NCI-H69 (cell line): Measurements from ENCODE around the gene CXorf49.
A peak's percentile ranks its signal among the peaks of the same experiment; 100 is the strongest.

Experiments used
- DNase-seq: peaks from one replicate; lab custom pipeline; 2025; lab: John Stamatoyannopoulos, UW

The CXorf49 gene

DNA sequence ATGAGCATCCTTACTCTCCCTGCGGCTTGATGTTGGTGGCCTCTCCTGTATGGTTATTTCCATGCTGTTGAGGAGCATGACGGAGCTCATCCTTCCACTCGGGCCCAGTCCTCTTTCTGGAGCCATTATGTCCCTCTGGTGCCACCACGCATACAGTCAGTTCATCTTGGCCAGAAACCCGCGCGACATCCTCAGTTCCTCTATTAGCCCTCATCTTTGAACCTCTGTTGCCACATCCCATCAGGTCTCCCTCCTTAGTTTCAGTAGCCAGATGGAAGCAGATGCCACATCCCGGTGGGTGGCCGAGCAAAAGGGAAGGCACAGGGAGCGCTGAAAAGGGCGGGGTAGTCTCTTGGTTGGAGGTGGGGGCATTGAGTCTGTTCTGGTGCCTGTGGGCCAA lies 46.1 kb downstream of the CXorf49 start:
- no peak for DNase-seq

DNA sequence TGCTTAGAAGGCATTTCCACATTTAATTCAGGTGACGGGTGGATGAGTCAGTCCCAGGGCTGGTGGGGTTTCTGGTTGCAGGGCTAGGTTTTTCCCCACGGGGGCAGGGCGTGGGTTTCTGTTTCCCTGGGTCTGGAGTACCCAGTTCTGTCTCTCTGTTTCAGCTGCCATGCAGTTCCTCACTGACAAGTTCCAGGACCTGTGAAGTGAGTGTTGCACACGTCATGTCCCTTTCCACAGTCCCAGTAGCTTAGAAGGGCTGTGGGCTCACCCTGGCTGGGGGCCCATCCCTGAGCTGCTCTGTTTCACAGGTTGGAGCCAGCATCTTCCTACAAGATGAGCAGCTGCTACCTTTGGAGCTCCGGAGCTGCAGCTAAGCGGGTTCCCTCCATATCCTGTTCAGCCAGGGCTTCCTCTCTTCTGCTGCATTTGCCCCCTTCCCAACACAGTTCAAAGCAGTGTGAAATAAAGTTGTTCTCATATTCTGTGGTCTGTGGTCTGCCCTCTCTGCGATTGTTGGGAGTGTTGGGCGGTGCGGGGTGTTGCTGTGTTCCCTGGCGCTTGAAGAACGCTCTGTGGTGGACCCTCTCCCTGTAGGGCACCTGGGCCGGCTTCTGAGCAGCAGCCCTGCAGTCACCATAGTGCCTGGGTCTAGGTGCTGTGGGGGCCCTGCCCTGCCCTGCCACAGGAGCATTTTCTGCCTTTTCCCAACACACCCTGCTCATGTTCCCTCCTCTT lies 46.9 kb downstream of the CXorf49 start:
- DNase-seq: no peak

DNA sequence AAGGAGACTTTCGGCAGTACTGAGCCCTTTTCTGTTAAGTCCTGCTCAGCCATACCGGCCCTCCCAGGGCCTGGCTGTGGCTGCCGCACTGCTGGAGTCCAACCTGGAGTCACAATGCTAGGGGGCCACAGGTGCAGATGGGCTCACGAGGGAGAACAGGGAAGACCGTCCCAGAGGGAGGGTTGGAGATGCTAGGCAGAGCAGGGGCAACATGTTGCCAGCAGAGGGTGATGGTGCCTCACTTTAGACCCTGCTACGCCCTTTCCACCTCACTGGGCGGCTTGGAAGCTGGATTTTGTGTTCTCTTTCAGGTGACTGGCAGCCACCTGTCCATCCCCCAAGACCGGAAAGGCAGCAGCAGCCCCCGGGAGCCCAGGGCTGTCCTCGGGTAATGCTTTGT lies 48.1 kb downstream of the CXorf49 start:
- DNase-seq: peak; percentile 16

DNA sequence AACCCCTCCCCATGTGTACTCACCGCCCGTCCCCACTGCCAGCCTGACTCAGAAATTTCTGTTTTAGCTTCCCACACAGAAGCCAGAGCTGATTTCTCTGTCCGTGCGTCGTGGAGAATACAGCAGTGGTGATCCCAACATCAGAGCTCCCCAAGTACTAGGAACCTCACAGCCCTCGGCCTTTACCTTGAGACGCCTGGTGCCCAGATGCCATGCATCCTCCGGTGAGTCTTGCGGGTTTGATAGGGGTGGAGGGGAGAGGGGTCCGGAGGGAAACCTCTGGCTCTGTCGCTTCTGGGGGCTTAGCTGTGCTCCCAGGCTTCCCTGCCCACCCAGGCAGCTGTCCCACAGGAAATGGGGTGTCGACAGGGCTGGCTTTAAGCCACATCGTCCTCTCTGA lies 48.6 kb downstream of the CXorf49 start:
- DNase-seq: no peak

DNA sequence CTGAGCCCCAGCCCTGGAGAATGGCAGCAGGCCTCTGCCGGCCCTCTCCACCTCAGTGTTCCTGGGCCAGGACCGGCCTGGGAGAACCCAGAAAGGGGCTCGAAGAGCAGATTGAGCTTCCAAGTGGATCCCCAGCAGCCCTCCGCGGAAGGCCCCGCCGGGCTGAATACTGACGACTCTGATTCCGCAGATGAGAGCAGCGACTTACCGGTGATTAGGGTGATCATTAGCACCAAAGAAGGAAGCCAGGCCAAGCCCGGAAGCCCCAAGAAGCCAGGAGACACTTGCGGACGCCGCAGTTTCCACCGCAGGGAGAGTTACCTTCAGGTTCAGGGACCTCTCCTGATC lies 49.9 kb downstream of the CXorf49 start:
- DNase-seq: no peak

DNA sequence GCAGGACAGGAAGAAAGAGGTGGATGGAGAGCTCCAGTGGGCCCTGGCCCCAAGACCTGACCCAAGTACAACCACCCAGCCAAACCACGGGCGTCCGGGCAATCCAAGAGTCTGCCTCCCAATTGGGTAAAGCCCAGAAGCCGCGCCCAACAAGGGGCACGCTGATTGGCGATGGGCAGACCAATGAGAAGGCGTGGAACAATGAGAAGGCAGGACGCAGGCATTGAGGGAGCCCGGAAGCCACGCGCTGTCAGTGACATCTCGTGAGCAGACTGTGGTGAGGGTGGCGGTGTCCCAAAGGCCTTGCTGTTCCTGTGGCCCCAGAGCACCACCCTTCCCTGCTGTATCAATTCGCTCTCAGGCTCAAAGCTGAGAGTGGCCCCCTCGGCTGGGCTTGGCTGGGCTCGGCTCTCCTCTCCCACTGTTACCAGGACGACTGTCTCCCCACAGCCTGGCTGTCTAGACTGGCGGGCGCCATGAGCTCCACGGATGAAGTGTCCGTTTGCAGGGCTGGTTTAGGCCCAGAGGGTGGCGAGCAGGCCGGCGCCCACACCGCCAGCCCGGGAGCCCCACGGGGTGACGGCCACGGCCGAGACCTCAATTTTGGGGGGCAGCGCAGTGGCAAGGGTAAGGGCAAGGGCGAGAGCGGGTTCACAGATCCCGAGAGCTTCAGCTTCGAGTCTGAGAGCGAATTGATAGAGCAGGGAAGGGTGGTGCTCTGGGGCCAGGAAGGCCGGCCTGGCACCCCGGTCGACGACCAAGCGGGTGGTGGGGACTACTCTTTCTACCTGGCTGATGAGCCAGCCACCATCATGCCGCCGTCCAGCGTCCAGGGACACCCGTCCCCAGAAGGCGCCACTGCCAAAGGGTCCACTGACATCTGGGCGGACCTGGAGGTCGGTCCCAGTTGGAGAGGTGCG lies 50.5 kb downstream of the CXorf49 start, which contains the start of gene LOC101059915:
LOC101059915 (plus strand) TSS at position 219 of the 920 bp plus-strand sequence.
- no peak for DNase-seq

DNA sequence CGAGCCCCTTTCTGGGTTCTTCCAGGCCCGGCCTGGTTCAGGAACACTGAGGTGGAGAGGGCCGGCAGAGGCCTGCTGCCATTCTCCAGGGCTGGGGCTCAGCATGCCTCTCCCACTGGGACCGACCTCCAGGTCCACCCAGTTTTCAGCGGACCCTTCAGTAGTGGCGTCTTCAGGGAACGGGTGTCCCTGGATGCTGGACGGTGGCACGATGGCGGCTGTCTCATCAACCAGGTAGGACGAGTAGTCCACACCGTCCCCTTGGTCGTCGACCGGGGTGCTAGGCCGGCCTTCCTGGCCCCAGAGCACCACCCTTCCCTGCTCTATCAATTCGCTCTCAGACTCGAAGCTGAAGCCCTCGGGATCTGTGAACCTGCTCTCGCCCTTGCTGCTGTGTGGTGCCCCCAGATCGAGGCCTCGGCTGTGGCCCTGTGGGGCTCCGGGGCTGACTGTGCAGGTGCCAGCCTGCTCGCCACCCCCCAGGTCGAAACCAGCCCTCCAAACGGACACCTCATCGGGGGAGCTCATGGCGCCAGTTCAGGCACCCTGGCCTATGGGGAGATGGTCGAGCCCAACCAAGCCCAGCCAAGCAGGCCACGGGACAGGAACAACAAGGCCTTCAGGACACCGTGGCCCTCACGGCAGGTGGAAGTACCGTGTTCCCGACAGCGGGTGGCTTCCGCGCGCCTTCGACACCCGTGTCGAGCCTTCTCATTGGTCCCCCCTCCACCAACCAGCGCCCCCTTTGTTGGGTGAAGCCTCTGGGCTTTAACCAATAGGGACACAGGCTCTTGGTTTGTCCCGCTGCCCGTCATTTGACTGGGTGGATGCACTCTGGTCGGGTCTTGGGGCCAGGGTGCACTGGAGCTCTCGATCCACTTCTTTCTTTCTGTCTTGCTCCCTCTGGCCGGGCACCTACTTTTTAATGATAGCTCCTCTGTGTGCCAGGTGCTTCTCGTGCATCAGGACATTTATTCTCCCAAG lies 51.6 kb downstream of the CXorf49 start:
- no peak for DNase-seq

DNA sequence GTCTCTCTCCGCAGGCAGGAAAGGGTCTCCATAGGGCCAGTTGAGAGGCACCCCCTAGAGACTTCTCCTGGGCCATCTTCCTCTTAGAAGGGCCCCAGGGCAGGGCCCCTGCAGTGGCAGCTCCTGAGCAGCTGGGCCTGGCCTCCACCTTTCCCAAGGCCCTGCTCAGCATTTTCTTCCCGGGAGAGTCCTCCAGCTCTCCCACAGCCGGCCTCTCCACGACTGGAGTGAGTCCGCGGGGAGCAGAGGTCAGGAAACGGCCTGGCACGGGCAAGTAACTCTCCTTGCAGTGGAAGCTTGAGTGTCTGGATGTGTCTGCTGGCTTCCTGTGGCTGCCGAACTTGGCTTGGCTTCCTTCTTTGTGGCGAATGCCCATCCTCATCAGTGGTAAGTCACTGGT lies 52.3 kb downstream of the CXorf49 start:
- no peak for DNase-seq

DNA sequence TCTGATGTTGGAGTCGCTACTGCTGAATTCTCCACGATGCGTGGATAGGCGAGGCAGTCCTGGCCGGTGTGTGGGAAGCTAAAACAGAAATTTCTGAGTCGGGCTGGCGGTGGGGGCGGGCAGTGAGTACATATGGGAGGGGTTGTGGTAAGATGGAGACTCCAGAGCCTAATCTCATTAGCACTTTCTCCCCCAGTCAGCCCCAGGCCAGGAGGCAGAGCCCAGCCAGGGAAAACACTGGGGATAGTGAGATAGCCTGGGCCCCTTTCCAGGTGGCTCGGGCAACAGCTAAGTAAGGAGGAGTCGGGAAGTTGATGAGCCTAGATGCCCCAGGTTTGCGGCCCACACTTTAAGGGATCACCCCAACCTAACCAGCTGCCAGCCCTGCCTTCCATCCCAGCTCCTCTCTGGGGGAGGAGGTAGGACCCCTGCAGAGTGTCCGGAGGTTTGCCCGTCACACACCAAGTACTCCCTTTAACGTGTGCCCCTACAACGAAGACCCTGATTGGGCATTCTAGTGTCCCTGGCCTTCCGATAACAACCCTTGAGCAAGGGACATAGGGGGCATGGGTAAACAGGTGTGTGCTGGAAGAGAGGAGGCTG lies 53.1 kb downstream of the CXorf49 start:
- DNase-seq: no peak
